Mesothelial cell of epicardium (in vitro differentiated cells): Measurements from ENCODE around the gene GLT1D1. TPM values are rescaled to one million over a fixed set of nuclear protein-coding genes. Genes with fewer than 3 reads are reported as not detected.
"Not testable (repeated sequence)": the region's sequence is repeated elsewhere in the genome, so short reads cannot be mapped to it uniquely, and the experiment has no call there.

Experiments
- DNase-seq, 2 experiments: peaks; one replicate each; pipeline ENCODE4 v3.0.0; 2021; ENCODE audit warnings: low spot score in 2 of 2; ENCODE audit not compliant: unreplicated experiment in 2 of 2
- H3K27ac Mint-ChIP-seq: 2 replicates; pipeline ENCODE4 v1.8.0; 2021; ENCODE audit warnings: mixed read lengths
- H3K27me3 Mint-ChIP-seq: 2 replicates; pipeline ENCODE4 v1.8.0; 2021; ENCODE audit warnings: low read depth, mixed read lengths
- H3K36me3 Mint-ChIP-seq: 2 replicates; pipeline ENCODE4 v1.8.0; 2021; ENCODE audit warnings: mixed read lengths
- H3K4me1 Mint-ChIP-seq: 2 replicates; pipeline ENCODE4 v1.8.0; 2021; ENCODE audit warnings: mixed read lengths
- H3K4me3 Mint-ChIP-seq: 2 replicates; pipeline ENCODE4 v1.8.0; 2021; ENCODE audit warnings: mild to moderate bottlenecking, moderate library complexity, mixed read lengths
- H3K9me3 Mint-ChIP-seq: 2 replicates; pipeline ENCODE4 v1.8.0; 2021; ENCODE audit warnings: mixed read lengths
- total RNA-seq: library from RNA; stranded (reverse); gene quantifications from 3 replicates; pipeline ENCODE4 v1.2.1, GENCODE V29; 2021
- TF ChIP-seq, protein P1 (sequence below): fragments of 200-600 bp; sonication (generic); IDR thresholded peaks from one replicate; pipeline ENCODE4 v1.5.0; 2021; ENCODE audit warnings: antibody characterized with exemption; ENCODE audit not compliant: unreplicated experiment

GLT1D1 gene
- 1.3 to 1.6 TPM (median 1.5 TPM) in 3 replicates for total RNA-seq

DNA sequence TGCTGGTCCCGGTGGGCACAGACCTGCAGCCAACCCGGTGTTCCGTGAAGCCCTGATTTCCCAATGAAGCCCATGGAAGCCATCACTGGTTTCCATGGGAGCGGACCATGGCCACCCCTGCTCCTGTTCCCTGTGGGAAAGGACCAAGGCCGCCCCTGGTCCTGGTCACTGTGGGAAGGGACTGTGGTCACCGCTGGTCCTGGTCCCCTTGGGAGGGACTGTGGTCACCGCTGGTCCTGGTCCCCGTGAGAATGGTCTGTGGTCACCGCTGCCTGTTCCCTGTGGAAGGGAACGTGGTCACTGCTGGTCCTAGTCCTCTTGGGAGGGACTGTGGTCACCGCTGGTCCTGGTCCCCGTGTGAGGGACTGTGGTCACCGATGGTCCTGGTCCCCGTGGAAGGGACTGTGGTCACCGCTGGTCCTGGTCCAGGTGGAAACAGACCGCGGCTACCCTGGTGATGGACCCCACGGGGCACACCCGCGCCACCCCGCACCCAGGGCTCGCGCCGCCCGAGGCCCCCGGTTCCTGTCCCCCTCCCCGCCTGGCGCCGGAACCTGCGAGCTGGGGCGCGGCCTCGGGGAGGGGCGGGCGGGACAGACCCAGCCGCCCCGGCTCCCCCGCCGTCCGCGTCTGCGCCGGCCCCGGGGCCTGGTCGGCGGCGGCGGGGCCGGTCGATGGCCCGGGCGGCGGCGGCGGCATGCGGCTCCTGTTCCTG lies at the start of gene GLT1D1:
Gene GLT1D1 (plus strand): TSS at position 594 of the 715 bp plus-strand sequence. CDS start 104 bp downstream, at position 698.
- Mint-ChIP-seq H3K27ac (no peak within 1 kb of the TSS), H3K9me3 (no peaks in the 10 kb centered on the region), H3K27me3 (peaks cover 84% of the 10 kb centered on the region), H3K4me1 (no peaks in the 10 kb centered on the region), H3K4me3 (peak within 1 kb of the TSS; percentile 61), H3K36me3 (no peaks in the 10 kb centered on the region)
- TF ChIP-seq, protein P1, sequence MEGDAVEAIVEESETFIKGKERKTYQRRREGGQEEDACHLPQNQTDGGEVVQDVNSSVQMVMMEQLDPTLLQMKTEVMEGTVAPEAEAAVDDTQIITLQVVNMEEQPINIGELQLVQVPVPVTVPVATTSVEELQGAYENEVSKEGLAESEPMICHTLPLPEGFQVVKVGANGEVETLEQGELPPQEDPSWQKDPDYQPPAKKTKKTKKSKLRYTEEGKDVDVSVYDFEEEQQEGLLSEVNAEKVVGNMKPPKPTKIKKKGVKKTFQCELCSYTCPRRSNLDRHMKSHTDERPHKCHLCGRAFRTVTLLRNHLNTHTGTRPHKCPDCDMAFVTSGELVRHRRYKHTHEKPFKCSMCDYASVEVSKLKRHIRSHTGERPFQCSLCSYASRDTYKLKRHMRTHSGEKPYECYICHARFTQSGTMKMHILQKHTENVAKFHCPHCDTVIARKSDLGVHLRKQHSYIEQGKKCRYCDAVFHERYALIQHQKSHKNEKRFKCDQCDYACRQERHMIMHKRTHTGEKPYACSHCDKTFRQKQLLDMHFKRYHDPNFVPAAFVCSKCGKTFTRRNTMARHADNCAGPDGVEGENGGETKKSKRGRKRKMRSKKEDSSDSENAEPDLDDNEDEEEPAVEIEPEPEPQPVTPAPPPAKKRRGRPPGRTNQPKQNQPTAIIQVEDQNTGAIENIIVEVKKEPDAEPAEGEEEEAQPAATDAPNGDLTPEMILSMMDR = no peak
- DNase-seq = no peak

DNA sequence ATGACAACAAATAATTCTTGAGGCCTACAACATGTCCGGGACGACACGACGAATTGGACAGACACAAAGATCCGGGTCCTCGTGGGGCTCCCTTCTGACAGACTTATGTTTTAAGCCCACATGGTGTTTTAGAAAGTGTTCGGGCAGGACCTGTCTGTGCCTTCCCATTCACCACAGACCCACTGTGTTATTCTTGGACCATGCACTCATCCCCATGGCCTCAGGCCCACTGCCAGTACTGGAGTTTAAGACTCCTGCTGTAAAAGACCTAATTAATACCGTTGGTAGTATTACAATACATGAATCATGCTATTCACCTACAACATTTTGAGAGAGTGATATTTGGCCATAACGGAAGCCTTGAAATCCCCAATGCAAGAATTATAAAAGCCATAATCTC lies 49.5 kb upstream of the GLT1D1 start:
- Mint-ChIP-seq H3K27ac (no peak overlapping the region), H3K36me3 (peaks cover 47% of the 10 kb centered on the region), H3K4me3 (no peak overlapping the region), H3K4me1 (no peaks in the 10 kb centered on the region), H3K9me3 (peaks cover 18% of the 10 kb centered on the region), H3K27me3 (no peaks in the 10 kb centered on the region)
- no peak for DNase-seq
- TF ChIP-seq, protein P1 = no peak

GRCh38 chr12:128804762-128805161 lies 48.5 kb upstream of the GLT1D1 start:
- H3K36me3 Mint-ChIP-seq = peaks cover 46% of the 10 kb centered on the region
- TF ChIP-seq, protein P1 = no peak
- H3K4me3 Mint-ChIP-seq = no peak overlapping the region
- peaks cover 18% of the 10 kb centered on the region for H3K9me3 Mint-ChIP-seq
- no peak for DNase-seq
- no peaks in the 10 kb centered on the region for H3K27me3 Mint-ChIP-seq
- H3K4me1 Mint-ChIP-seq = no peaks in the 10 kb centered on the region
- H3K27ac Mint-ChIP-seq = no peak overlapping the region

- not testable (repeated sequence) for DNase-seq, H3K27ac Mint-ChIP-seq, H3K4me3 Mint-ChIP-seq, H3K27me3 Mint-ChIP-seq, H3K4me1 Mint-ChIP-seq
- Mint-ChIP-seq H3K9me3 (peaks cover 18% of the 10 kb centered on the region), H3K36me3 (peaks cover 42% of the 10 kb centered on the region)
These were observed 47.9 kb upstream of the GLT1D1 start for GRCh38 chr12:128805406-128805805.

GRCh38 chr12:128806573-128806972 lies 46.7 kb upstream of the GLT1D1 start:
- no peak for DNase-seq
- Mint-ChIP-seq H3K4me1 (no peaks in the 10 kb centered on the region), H3K9me3 (peaks cover 18% of the 10 kb centered on the region), H3K36me3 (peaks cover 35% of the 10 kb centered on the region), H3K4me3 (no peak overlapping the region), H3K27me3 (no peaks in the 10 kb centered on the region), H3K27ac (no peak overlapping the region)
- TF ChIP-seq, protein P1 = no peak

GRCh38 chr12:128807161-128807724 lies 46.0 kb upstream of the GLT1D1 start:
- H3K36me3 Mint-ChIP-seq = peaks cover 38% of the 10 kb centered on the region
- TF ChIP-seq, protein P1 = no peak
- H3K27me3 Mint-ChIP-seq = no peaks in the 10 kb centered on the region
- no peak overlapping the region for H3K27ac Mint-ChIP-seq
- no peak for DNase-seq
- peaks cover 18% of the 10 kb centered on the region for H3K9me3 Mint-ChIP-seq
- H3K4me1 Mint-ChIP-seq = no peaks in the 10 kb centered on the region
- no peak overlapping the region for H3K4me3 Mint-ChIP-seq
